Urinary bladder (tissue), 4 donors: Measurements from ENCODE around the gene ANKRD28. TPM values are rescaled to one million over a fixed set of nuclear protein-coding genes. Genes with fewer than 3 reads are reported as not detected.

Experiments used
- DNase-seq: peaks from one replicate; pipeline ENCODE4 v3.0.0-alpha.2; 2015; ENCODE audit errors: extremely low spot score
- H3K27ac ChIP-seq: one replicate; pipeline ENCODE4 v1.5.1; 2013; ENCODE audit warnings: low read depth, mild to moderate bottlenecking, moderate library complexity
- H3K36me3 ChIP-seq: one replicate; pipeline ENCODE4 v1.6.1; 2013; ENCODE audit warnings: mild to moderate bottlenecking, moderate library complexity; ENCODE audit not compliant: insufficient read depth
- H3K4me1 ChIP-seq: one replicate; pipeline ENCODE4 v1.6.1; 2013; ENCODE audit warnings: mild to moderate bottlenecking, moderate library complexity; ENCODE audit not compliant: insufficient read depth
- H3K4me3 ChIP-seq: one replicate; pipeline ENCODE4 v1.5.1; 2013; ENCODE audit warnings: low read depth, low read length
- WGBS: extraction: QIAGEN DNeasy Blood & Tissue Kit; methylation state at CpG from one replicate; pipeline ENCODE4 v1.1.7; 2013; 5-methylcytosine and 5-hydroxymethylcytosine counted together
- polyA plus RNA-seq: library from polyadenylated mRNA; stranded (reverse); fragments of 200-250 nt; gene quantifications from one replicate; pipeline ENCODE4 v1.2.3, GENCODE V29; 2013
- total RNA-seq: library from RNA; depleted of rRNA; stranded (reverse); fragments of >200 nt; gene quantifications from one replicate; pipeline ENCODE4 v1.2.3, GENCODE V29; 2014
- donor health status: healthy with polysubstance abuse.
- donor health status: healthy.

The ANKRD28 gene
- total and polyA plus RNA-seq, 2 donors, result 12.6 to 83.8 TPM

GRCh38 chr3:15682561-15683185, 115.1 kb downstream of the ANKRD28 start:
- DNase-seq, result no peak
- Histone ChIP-seq H3K4me3 (no peak overlapping the region), H3K27ac (no peak overlapping the region), H3K36me3 (peaks cover 1% of the 10 kb centered on the region), H3K4me1 (no peaks in the 10 kb centered on the region)
- 24% methylated on average over 3 of the region's 3 CpGs for WGBS

- H3K4me1 ChIP-seq, result no peaks in the 10 kb centered on the region
These were observed 116.1 kb downstream of the ANKRD28 start for GRCh38 chr3:15681668-15682067.

GRCh38 chr3:15679306-15679705, 118.5 kb downstream of the ANKRD28 start:
- peaks cover 1% of the 10 kb centered on the region for H3K36me3 ChIP-seq
- H3K4me3 ChIP-seq, result no peak overlapping the region
- no peak for DNase-seq
- 92% methylated on average over 5 of the region's 5 CpGs for WGBS
- no peak overlapping the region for H3K27ac ChIP-seq
- H3K4me1 ChIP-seq, result no peaks in the 10 kb centered on the region

More at GRCh38 chr3:15681668-15682067, 116.1 kb downstream of the ANKRD28 start:
- no peak overlapping the region for H3K4me3 ChIP-seq
- 77% methylated on average over 2 of the region's 2 CpGs for WGBS
- no peak overlapping the region for H3K27ac ChIP-seq
- peaks cover 1% of the 10 kb centered on the region for H3K36me3 ChIP-seq
- DNase-seq, result no peak

GRCh38 chr3:15676259-15676658, 121.5 kb downstream of the ANKRD28 start:
- no peak for DNase-seq
- Histone ChIP-seq H3K36me3 (peaks cover 1% of the 10 kb centered on the region), H3K4me3 (no peak overlapping the region)

GRCh38 chr3:15673536-15673935, 124.2 kb downstream of the ANKRD28 start:
- no peak overlapping the region for H3K4me3 ChIP-seq
- peaks cover 3% of the 10 kb centered on the region for H3K36me3 ChIP-seq
- H3K4me1 ChIP-seq, result no peaks in the 10 kb centered on the region
- no peak overlapping the region for H3K27ac ChIP-seq
- DNase-seq, result no peak
- WGBS, result 97% methylated on average over 1 of the region's 1 CpG

More at GRCh38 chr3:15676259-15676658, 121.5 kb downstream of the ANKRD28 start:
- no peaks in the 10 kb centered on the region for H3K4me1 ChIP-seq
- 79% methylated on average over 2 of the region's 2 CpGs for WGBS
- no peak overlapping the region for H3K27ac ChIP-seq

- no peaks in the 10 kb centered on the region for H3K4me1 ChIP-seq
- WGBS, result 91% methylated on average over 3 of the region's 3 CpGs
- H3K4me3 ChIP-seq, result no peak overlapping the region
- H3K36me3 ChIP-seq, result peaks cover 1% of the 10 kb centered on the region
- no peak overlapping the region for H3K27ac ChIP-seq
- no peak for DNase-seq
These were observed 130.3 kb downstream of the ANKRD28 start for GRCh38 chr3:15667484-15667883.

- Histone ChIP-seq H3K4me1 (no peaks in the 10 kb centered on the region), H3K27ac (no peak overlapping the region), H3K36me3 (peaks cover 1% of the 10 kb centered on the region), H3K4me3 (no peak overlapping the region)
- WGBS, result 90% methylated on average over 5 of the region's 5 CpGs
- no peak for DNase-seq
These were observed 131.5 kb downstream of the ANKRD28 start for GRCh38 chr3:15666277-15666676.

- no peak for DNase-seq
- no peak overlapping the region for H3K4me3 ChIP-seq
- H3K4me1 ChIP-seq, result no peaks in the 10 kb centered on the region
- peaks cover 1% of the 10 kb centered on the region for H3K36me3 ChIP-seq
- no peak overlapping the region for H3K27ac ChIP-seq
- WGBS, result 94% methylated on average over 5 of the region's 5 CpGs
These were observed 132.1 kb downstream of the ANKRD28 start for GRCh38 chr3:15665510-15666150.

GRCh38 chr3:15664144-15664543, 133.6 kb downstream of the ANKRD28 start:
- no peaks in the 10 kb centered on the region for H3K4me1 ChIP-seq
- H3K4me3 ChIP-seq, result no peak overlapping the region
- DNase-seq, result no peak
- H3K27ac ChIP-seq, result no peak overlapping the region
- 94% methylated on average over 1 of the region's 1 CpG for WGBS
- H3K36me3 ChIP-seq, result no peaks in the 10 kb centered on the region

- Histone ChIP-seq H3K36me3 (no peaks in the 10 kb centered on the region), H3K27ac (no peak overlapping the region), H3K4me1 (no peaks in the 10 kb centered on the region), H3K4me3 (no peak overlapping the region)
- WGBS, result 82% methylated on average over 7 of the region's 7 CpGs
- no peak for DNase-seq
These were observed 137.5 kb downstream of the ANKRD28 start for GRCh38 chr3:15660055-15660935.

GRCh38 chr3:15659254-15659975, 138.4 kb downstream of the ANKRD28 start:
- no peak for DNase-seq

GRCh38 chr3:15657016-15657415, 140.8 kb downstream of the ANKRD28 start:
- Histone ChIP-seq H3K4me3 (no peak overlapping the region), H3K36me3 (no peaks in the 10 kb centered on the region), H3K27ac (no peak overlapping the region), H3K4me1 (no peaks in the 10 kb centered on the region)
- DNase-seq, result no peak

More at GRCh38 chr3:15659254-15659975, 138.4 kb downstream of the ANKRD28 start:
- Histone ChIP-seq H3K36me3 (no peaks in the 10 kb centered on the region), H3K4me3 (no peak overlapping the region), H3K27ac (no peak overlapping the region), H3K4me1 (no peaks in the 10 kb centered on the region)
- 63% methylated on average over 5 of the region's 5 CpGs for WGBS

GRCh38 chr3:15656342-15656741, 141.4 kb downstream of the ANKRD28 start:
- DNase-seq, result no peak
- no peak overlapping the region for H3K27ac ChIP-seq

More at GRCh38 chr3:15656342-15656741, 141.4 kb downstream of the ANKRD28 start:
- Histone ChIP-seq H3K4me3 (no peak overlapping the region), H3K36me3 (no peaks in the 10 kb centered on the region), H3K4me1 (no peaks in the 10 kb centered on the region)
- WGBS, result 92% methylated on average over 5 of the region's 5 CpGs
